C4-2B (cell line): ENCODE measurements around the gene CCSAP.

Experiments used
- CTCF ChIP-seq: fragments of 450-650 bp; conservative IDR thresholded peaks from 2 replicates; pipeline ENCODE4 v1.5.1; 2017; ENCODE audit warnings: mild to moderate bottlenecking
- ZFX ChIP-seq: fragments of 450-650 bp; IDR thresholded peaks from 2 replicates; pipeline ENCODE4 v1.6.1; 2017

- TF ChIP-seq CTCF (no peak), ZFX (no peak)
These were observed 34.6 kb upstream of the CCSAP start for GRCh38 chr1:229377429-229377828.
